ENCODE results near the gene SERPINA1.

- no peak for TF ChIP-seq EZH2 (IDR thresholded peaks at IDR 0.05; ENCODE audit: insufficient read depth, poor library complexity, severe bottlenecking)
- no peak for TF ChIP-seq EZH2phosphoT487 (IDR thresholded peaks at IDR 0.05; ENCODE audit: insufficient read depth, low read depth)
These were observed 38.1 kb upstream of the SERPINA1 start for GRCh38 chr14:94426526-94426925.
